Heart left ventricle (tissue), 16 donors: ENCODE results near the gene TERT. TPM values are rescaled to one million over a fixed set of nuclear protein-coding genes. Genes with fewer than 3 reads are reported as not detected.
A peak's percentile ranks its signal among the peaks of the same experiment; 100 is the strongest.
"Not testable (repeated sequence)": the region's sequence is repeated elsewhere in the genome, so short reads cannot be mapped to it uniquely, and the experiment has no call there.

Experiments
- ATAC-seq, 4 donors: fragments of 200-7000 bp; cut with Tn5 transposase; one replicate each; pipeline ENCODE4 v1.9.1; 2020 to 2022; ENCODE audit warnings: moderate library complexity in 4 of 4, mild to moderate bottlenecking in 3 of 4, moderate number of reproducible peaks in 1 of 4
- DNase-seq, 5 donors: peaks; one replicate each; pipeline ENCODE4 v3.0.0-alpha.2; 2020
- H3K27ac ChIP-seq, 12 donors: fragments of 200-600 bp; sonication (generic) in 4 of 12; one replicate each; pipeline versions ENCODE4 v1.5.0 to v1.8.0; 2016 to 2022; ENCODE audit warnings: mild to moderate bottlenecking in 2 of 12
- H3K27me3 ChIP-seq, 9 donors: fragments of 200-600 bp; sonication (generic) in 2 of 9; one replicate each; pipeline versions ENCODE4 v1.5.1 to v1.8.0; 2016 to 2022; ENCODE audit warnings: mild to moderate bottlenecking in 3 of 9
- H3K36me3 ChIP-seq, 9 donors: fragments of 200-600 bp; sonication (generic) in 2 of 9; one replicate each; pipeline versions ENCODE4 v1.5.0 to v1.8.0; 2018 to 2022; ENCODE audit warnings: mild to moderate bottlenecking in 2 of 9
- H3K4me1 ChIP-seq, 12 donors: fragments of 200-600 bp; sonication (generic) in 4 of 12; one replicate each; pipeline versions ENCODE4 v1.5.0 to v1.8.0; 2016 to 2022; ENCODE audit warnings: mild to moderate bottlenecking in 3 of 12
- H3K4me3 ChIP-seq, 12 donors: fragments of 200-600 bp; sonication (generic) in 4 of 12; one replicate each; pipeline versions ENCODE4 v1.5.0 to v1.8.0; 2017 to 2022; ENCODE audit warnings: mild to moderate bottlenecking in 9 of 12, moderate library complexity in 4 of 12
- H3K9me3 ChIP-seq, 12 donors: fragments of 200-600 bp; sonication (generic) in 4 of 12; one replicate each; pipeline versions ENCODE4 v1.5.0 to v1.8.0; 2016 to 2022; ENCODE audit warnings: mild to moderate bottlenecking in 1 of 12
- CTCF ChIP-seq, 12 donors: fragments of 200-600 bp; sonication (generic) in 4 of 12; IDR thresholded peaks; one replicate each; pipeline versions ENCODE4 v1.5.0 to v1.8.0; 2018 to 2022; ENCODE audit warnings: antibody characterized with exemption in 12 of 12, mild to moderate bottlenecking in 5 of 12
- POLR2A ChIP-seq, 2 donors: fragments of 450-650 bp; IDR thresholded peaks; one replicate each; pipeline ENCODE4 v1.6.1; 2017; ENCODE audit warnings: antibody characterized with exemption in 2 of 2, mild to moderate bottlenecking in 2 of 2, moderate library complexity in 2 of 2
- WGBS, 4 donors: extraction: QIAGEN DNeasy Blood & Tissue Kit in 2 of 4; methylation state at CpG; one replicate each; pipeline versions ENCODE4 v1.1.5 to v1.1.7; 2013 to 2018; 5-methylcytosine and 5-hydroxymethylcytosine counted together
- intact Hi-C, 10 donors: fragments of 100-400 bp; cut with DNase I; formaldehyde crosslinking; loops; one replicate each; pipeline versions ENCODE4 v1.11.1 to v1.14.2; 2022
- polyA plus RNA-seq, 2 donors: library from polyadenylated mRNA; stranded (reverse); fragments of 200-250 nt; gene quantifications; one replicate each; pipeline ENCODE4 v1.2.3, GENCODE V29; 2013
- total RNA-seq, 9 donors: library from RNA; depleted of rRNA in 2 of 9; stranded (reverse); fragments of >200 nt in 2 of 9; fragmentation: NEBNext Ultra II Directional in 3 of 9; extraction: Animal tissue kit (Norgen Biotek cat#: 25700) in 3 of 9; gene quantifications; one replicate each; pipeline versions ENCODE4 v1.1.0 to v1.2.4, GENCODE V29; 2016 to 2023
- donor health status: ischemic (EF 13 %, LVEDD 7.1; RV severe dilation, severe dysfunction).
- donor health status: healthy with polysubstance abuse.
- donor health status: DM: no; HTN: yes; CAD: no.
- donor health status: DM: no; HTN: no; CAD: no.
- donor health status: ischemic (EF 25% LVEDD 6.9; RV normal size, moderate dysfunction).
- donor health status: ischemic (EF 25% LVEDD 5.7; RV mildly dilated, moderate dysfunction).
- donor health status: healthy.
- donor health status: DM: yes; HTN: yes; CAD: no.
- donor health status: ischemic (EF 35%, LVEDD 5.7; RV mildly dilated, moderate dysfunction).
- donor health status: nonischemic (EF 11% LVEDD 7.7; RV severe dilation, severe dysfunction).
- donor health status: DM: yes; HTN: yes; CAD: no.
- donor health status: PGD.
- donor health status: ischemic (EF 29% LVEDD 5.4; RV normal size, mild dysfunction).
- donor health status: nonischemic (EF 23%, LVEDD 6.1; RV moderate dilation, normal function).

The TERT gene
- total and polyA plus RNA-seq, 11 donors: not detected

GRCh38 chr5:1330146-1330846 is 35.4 kb upstream of the TERT start:
- intact Hi-C loops: no loop called here
- ATAC-seq (peak; percentile 54 to 79 (median 64)), DNase-seq (no peak)
- no peak overlapping the region for H3K4me3 ChIP-seq
- H3K36me3 ChIP-seq: peaks cover 0 to 66% (median 53%) of the 10 kb centered on the region in 9 donors
- H3K4me1 ChIP-seq: no peaks in the 10 kb centered on the region
- H3K27ac ChIP-seq: no peak overlapping the region
- H3K9me3 ChIP-seq: no peaks in the 10 kb centered on the region
- no peaks in the 10 kb centered on the region for H3K27me3 ChIP-seq
- WGBS, 4 donors: 80 to 94% (median 89%) methylated on average over 20 to 23 of the region's 23 CpGs
- TF ChIP-seq POLR2A (IDR thresholded peaks at IDR 0.05) (no peak), CTCF (IDR thresholded peaks at IDR 0.05) (no peak)

GRCh38 chr5:1329111-1329579 is 34.3 kb upstream of the TERT start:
- 96 to 99% (median 98%) methylated on average over 8 to 9 of the region's 9 CpGs for WGBS, 4 donors
- H3K27ac ChIP-seq: no peak overlapping the region
- intact Hi-C loops: no loop called here
- no peaks in the 10 kb centered on the region for H3K9me3 ChIP-seq
- peak in 1 of 5 donors; percentile 40 for DNase-seq
- no peak for TF ChIP-seq CTCF (IDR thresholded peaks at IDR 0.05)
- no peak for TF ChIP-seq POLR2A (IDR thresholded peaks at IDR 0.05)
- no peak overlapping the region for H3K4me3 ChIP-seq
- no peak for ATAC-seq
- H3K36me3 ChIP-seq: peaks cover 0 to 66% (median 53%) of the 10 kb centered on the region in 9 donors
- no peaks in the 10 kb centered on the region for H3K4me1 ChIP-seq
- H3K27me3 ChIP-seq: no peaks in the 10 kb centered on the region

- WGBS, 4 donors: 80 to 86% (median 85%) methylated on average over 7 of the region's 7 CpGs
- H3K9me3 ChIP-seq, H3K27me3 ChIP-seq, intact Hi-C loops, H3K4me3 ChIP-seq, H3K4me1 ChIP-seq, DNase-seq, H3K27ac ChIP-seq, ATAC-seq: not testable (repeated sequence)
- H3K36me3 ChIP-seq: peaks cover 0 to 66% (median 52%) of the 10 kb centered on the region in 9 donors
Measured at GRCh38 chr5:1328237-1329110, 33.6 kb upstream of the TERT start.

GRCh38 chr5:1326901-1327756 is 32.3 kb upstream of the TERT start:
- H3K4me1 ChIP-seq, H3K27ac ChIP-seq, H3K27me3 ChIP-seq, ATAC-seq, H3K9me3 ChIP-seq, intact Hi-C loops, DNase-seq, H3K4me3 ChIP-seq: not testable (repeated sequence)
- 52 to 60% (median 57%) methylated on average over 6 of the region's 6 CpGs for WGBS, 4 donors
- peaks cover 0 to 69% (median 53%) of the 10 kb centered on the region in 9 donors for H3K36me3 ChIP-seq

GRCh38 chr5:1326532-1326875 is 31.6 kb upstream of the TERT start:
- H3K36me3 ChIP-seq: peaks cover 0 to 69% (median 53%) of the 10 kb centered on the region in 9 donors
- H3K27me3 ChIP-seq, H3K27ac ChIP-seq, H3K9me3 ChIP-seq, ATAC-seq, intact Hi-C loops, H3K4me1 ChIP-seq, H3K4me3 ChIP-seq, DNase-seq: not testable (repeated sequence)
- 72 to 79% (median 76%) methylated on average over 5 of the region's 5 CpGs for whole genome bisulfite sequencing, 4 donors
